IgD-negative memory B cell (primary cell): ENCODE results near the gene PER2. TPM values are rescaled to one million over a fixed set of nuclear protein-coding genes. Genes with fewer than 3 reads are reported as not detected.
"Not testable (repeated sequence)": the region's sequence is repeated elsewhere in the genome, so short reads cannot be mapped to it uniquely, and the experiment has no call there.

Source experiments
- H3K27ac Mint-ChIP-seq, 3 donors: one replicate each; pipeline ENCODE4 v1.8.0; 2020 to 2022; ENCODE audit warnings: mild to moderate bottlenecking in 3 of 3, mixed read lengths in 3 of 3, moderate library complexity in 1 of 3
- H3K27me3 Mint-ChIP-seq: one replicate; pipeline ENCODE4 v1.8.0; 2021; ENCODE audit warnings: mixed read lengths
- H3K36me3 Mint-ChIP-seq: one replicate; pipeline ENCODE4 v1.8.0; 2020; ENCODE audit warnings: mild to moderate bottlenecking, mixed read lengths
- H3K4me1 Mint-ChIP-seq, 3 donors: one replicate each; pipeline ENCODE4 v1.8.0; 2020 to 2022; ENCODE audit warnings: mixed read lengths in 3 of 3, mild to moderate bottlenecking in 1 of 3
- H3K4me3 Mint-ChIP-seq, 4 donors: one replicate each; pipeline ENCODE4 v1.8.0; 2020 to 2022; ENCODE audit warnings: mild to moderate bottlenecking in 4 of 4, mixed read lengths in 4 of 4, moderate library complexity in 3 of 4
- H3K9me3 Mint-ChIP-seq, 3 donors: one replicate each; pipeline ENCODE4 v1.8.0; 2020 to 2021; ENCODE audit warnings: mixed read lengths in 3 of 3, mild to moderate bottlenecking in 1 of 3
- polyA plus RNA-seq: library from polyadenylated mRNA; unstranded; fragments of 300-500 nt; fragmentation: Illumina TruSeq; gene quantifications from one replicate; pipeline ENCODE4 v1.2.3, GENCODE V29; 2021

Gene PER2
- polyA plus RNA-seq, 1 donor from 2014 or later, result 9.4 TPM

- peaks cover 2% of the 10 kb centered on the region for H3K36me3 Mint-ChIP-seq
- H3K27me3 Mint-ChIP-seq, result no peaks in the 10 kb centered on the region
- H3K4me1 Mint-ChIP-seq, result peaks cover 32 to 42% (median 39%) of the 10 kb centered on the region in 3 donors
- peak overlapping the region in 1 of 3 donors; percentile 1 for H3K27ac Mint-ChIP-seq
- peak overlapping the region in 1 of 4 donors; percentile 91 for H3K4me3 Mint-ChIP-seq
- no peaks in the 10 kb centered on the region for H3K9me3 Mint-ChIP-seq
Measured at GRCh38 chr2:238286095-238286494, 2.3 kb downstream of the PER2 start.

GRCh38 chr2:238285653-238286082, 2.7 kb downstream of the PER2 start:
- H3K27me3 Mint-ChIP-seq, result no peaks in the 10 kb centered on the region
- H3K27ac Mint-ChIP-seq, result peak overlapping the region in 1 of 3 donors; percentile 1
- peaks cover 2% of the 10 kb centered on the region for H3K36me3 Mint-ChIP-seq
- no peaks in the 10 kb centered on the region for H3K9me3 Mint-ChIP-seq
- H3K4me3 Mint-ChIP-seq, result no peak overlapping the region
- peaks cover 33 to 43% (median 40%) of the 10 kb centered on the region in 3 donors for H3K4me1 Mint-ChIP-seq

GRCh38 chr2:238284802-238285515, 3.5 kb downstream of the PER2 start:
- H3K4me3 Mint-ChIP-seq, result peak overlapping the region in 2 of 4 donors; percentile 20 to 68
- H3K4me1 Mint-ChIP-seq, result peaks cover 36 to 48% (median 38%) of the 10 kb centered on the region in 3 donors
- H3K9me3 Mint-ChIP-seq, result no peaks in the 10 kb centered on the region
- H3K27me3 Mint-ChIP-seq, result no peaks in the 10 kb centered on the region
- no peak overlapping the region for H3K27ac Mint-ChIP-seq
- peaks cover 2% of the 10 kb centered on the region for H3K36me3 Mint-ChIP-seq

- peaks cover 4% of the 10 kb centered on the region for H3K36me3 Mint-ChIP-seq
- peak overlapping the region in 1 of 4 donors; percentile 10 for H3K4me3 Mint-ChIP-seq
- H3K27ac Mint-ChIP-seq, result peak overlapping the region in 1 of 3 donors; percentile 18
- no peaks in the 10 kb centered on the region for H3K9me3 Mint-ChIP-seq
- peaks cover 31 to 37% (median 31%) of the 10 kb centered on the region in 3 donors for H3K4me1 Mint-ChIP-seq
- H3K27me3 Mint-ChIP-seq, result no peaks in the 10 kb centered on the region
Measured at GRCh38 chr2:238282861-238283738, 5.3 kb downstream of the PER2 start.

GRCh38 chr2:238281826-238282480, 6.5 kb downstream of the PER2 start:
- Mint-ChIP-seq H3K36me3 (peaks cover 4% of the 10 kb centered on the region), H3K4me3 (peak overlapping the region in 1 of 4 donors; percentile 10), H3K9me3 (no peaks in the 10 kb centered on the region), H3K27ac (peak overlapping the region in 1 of 3 donors; percentile 22), H3K4me1 (peaks cover 22 to 29% (median 24%) of the 10 kb centered on the region in 3 donors), H3K27me3 (no peaks in the 10 kb centered on the region)

GRCh38 chr2:238280083-238280825, 8.2 kb downstream of the PER2 start:
- Mint-ChIP-seq H3K27ac (no peak overlapping the region), H3K36me3 (peaks cover 4% of the 10 kb centered on the region), H3K4me3 (no peak overlapping the region), H3K27me3 (no peaks in the 10 kb centered on the region), H3K9me3 (no peaks in the 10 kb centered on the region), H3K4me1 (peaks cover 19 to 27% (median 22%) of the 10 kb centered on the region in 3 donors)

GRCh38 chr2:238279324-238279682, 9.1 kb downstream of the PER2 start:
- H3K9me3 Mint-ChIP-seq, result no peaks in the 10 kb centered on the region
- peaks cover 19 to 23% (median 19%) of the 10 kb centered on the region in 3 donors for H3K4me1 Mint-ChIP-seq
- no peaks in the 10 kb centered on the region for H3K27me3 Mint-ChIP-seq
- H3K36me3 Mint-ChIP-seq, result peaks cover 4% of the 10 kb centered on the region
- H3K4me3 Mint-ChIP-seq, result no peak overlapping the region
- no peak overlapping the region for H3K27ac Mint-ChIP-seq

GRCh38 chr2:238278626-238279323, 9.6 kb downstream of the PER2 start:
- peaks cover 2% of the 10 kb centered on the region for H3K36me3 Mint-ChIP-seq
- no peaks in the 10 kb centered on the region for H3K9me3 Mint-ChIP-seq
- H3K27ac Mint-ChIP-seq, result peak overlapping the region in 1 of 3 donors; percentile 73
- H3K27me3 Mint-ChIP-seq, result no peaks in the 10 kb centered on the region
- peaks cover 18 to 20% (median 18%) of the 10 kb centered on the region in 3 donors for H3K4me1 Mint-ChIP-seq
- no peak overlapping the region for H3K4me3 Mint-ChIP-seq

- no peak overlapping the region for H3K27ac Mint-ChIP-seq
- H3K36me3 Mint-ChIP-seq, result peaks cover 3% of the 10 kb centered on the region
Measured at GRCh38 chr2:238277695-238278094, 10.7 kb downstream of the PER2 start.

GRCh38 chr2:238274152-238274865, 14.1 kb downstream of the PER2 start:
- no peak overlapping the region for H3K27ac Mint-ChIP-seq
- no peaks in the 10 kb centered on the region for H3K9me3 Mint-ChIP-seq
- no peaks in the 10 kb centered on the region for H3K27me3 Mint-ChIP-seq
- no peak overlapping the region for H3K4me3 Mint-ChIP-seq
- H3K4me1 Mint-ChIP-seq, result peaks cover 0 to 4% (median 0%) of the 10 kb centered on the region in 3 donors
- peaks cover 3% of the 10 kb centered on the region for H3K36me3 Mint-ChIP-seq

More at GRCh38 chr2:238277695-238278094, 10.7 kb downstream of the PER2 start:
- Mint-ChIP-seq H3K4me3 (no peak overlapping the region), H3K4me1 (peaks cover 9 to 11% (median 10%) of the 10 kb centered on the region in 3 donors), H3K9me3 (no peaks in the 10 kb centered on the region), H3K27me3 (no peaks in the 10 kb centered on the region)

- not testable (repeated sequence) for H3K4me3 Mint-ChIP-seq, H3K27me3 Mint-ChIP-seq, H3K4me1 Mint-ChIP-seq, H3K27ac Mint-ChIP-seq, H3K36me3 Mint-ChIP-seq, H3K9me3 Mint-ChIP-seq
Measured at GRCh38 chr2:238273433-238273832, 15.0 kb downstream of the PER2 start.

GRCh38 chr2:238272156-238272555, 16.3 kb downstream of the PER2 start:
- no peaks in the 10 kb centered on the region for H3K27me3 Mint-ChIP-seq
- H3K4me3 Mint-ChIP-seq, result no peak overlapping the region
- H3K27ac Mint-ChIP-seq, result no peak overlapping the region
- peaks cover 0 to 4% (median 0%) of the 10 kb centered on the region in 3 donors for H3K4me1 Mint-ChIP-seq
- H3K36me3 Mint-ChIP-seq, result peaks cover 2% of the 10 kb centered on the region
- H3K9me3 Mint-ChIP-seq, result no peaks in the 10 kb centered on the region

- H3K36me3 Mint-ChIP-seq, H3K27ac Mint-ChIP-seq: not testable (repeated sequence)
Measured at GRCh38 chr2:238271686-238272085, 16.7 kb downstream of the PER2 start.

More at GRCh38 chr2:238271686-238272085, 16.7 kb downstream of the PER2 start:
- not testable (repeated sequence) for H3K4me3 Mint-ChIP-seq, H3K4me1 Mint-ChIP-seq, H3K9me3 Mint-ChIP-seq, H3K27me3 Mint-ChIP-seq
